ENCODE results near the gene FCHSD2. TPM values are rescaled to one million over a fixed set of nuclear protein-coding genes. Genes with fewer than 3 reads are reported as not detected.

FCHSD2 gene
- total and polyA plus RNA-seq, 4 donors = 7.6 to 18.7 (median 9.9) TPM

- Histone ChIP-seq H3K4me3 (ENCODE audit: low read depth in 1 of 3, low read length in 3 of 3) (no peak overlapping the region), H3K27ac (ENCODE audit: low read depth in 1 of 2, low read length in 2 of 2) (no peak overlapping the region), H3K4me1 (ENCODE audit: control insufficient read depth in 4 of 4, insufficient read depth in 4 of 4, low read length in 3 of 4) (no peaks in the 10 kb centered on the region), H3K36me3 (ENCODE audit: control insufficient read depth in 4 of 4, insufficient read depth in 3 of 4, low read depth in 1 of 4, low read length in 3 of 4) (no peaks in the 10 kb centered on the region), H3K9me3 (ENCODE audit: control insufficient read depth in 4 of 4, low read length in 3 of 4) (no peaks in the 10 kb centered on the region), H3K9ac (ENCODE audit: low read depth in 1 of 2, low read length in 2 of 2) (no peak overlapping the region), H3K27me3 (ENCODE audit: control insufficient read depth in 4 of 4, insufficient read depth in 4 of 4, low read length in 3 of 4) (no peaks in the 10 kb centered on the region)
- TF ChIP-seq TAF1 (conservative IDR thresholded peaks at IDR 0.05) (no peak), FOXA2 (IDR thresholded peaks at IDR 0.05) (no peak), YY1 (IDR thresholded peaks at IDR 0.05) (no peak)
- DNase-seq (ENCODE audit: low spot score) = no peak
- 93% methylated on average over 3 of the region's 3 CpGs for WGBS
Measured at GRCh38 chr11:73190557-73190885, 48.4 kb upstream of the FCHSD2 start.

- Histone ChIP-seq H3K4me3 (ENCODE audit: low read depth in 1 of 3, low read length in 3 of 3) (no peak overlapping the region), H3K9ac (ENCODE audit: low read depth in 1 of 2, low read length in 2 of 2) (no peak overlapping the region), H3K9me3 (ENCODE audit: control insufficient read depth in 4 of 4, low read length in 3 of 4) (no peaks in the 10 kb centered on the region), H3K36me3 (ENCODE audit: control insufficient read depth in 4 of 4, insufficient read depth in 3 of 4, low read depth in 1 of 4, low read length in 3 of 4) (no peaks in the 10 kb centered on the region), H3K27me3 (ENCODE audit: control insufficient read depth in 4 of 4, insufficient read depth in 4 of 4, low read length in 3 of 4) (no peaks in the 10 kb centered on the region), H3K27ac (ENCODE audit: low read depth in 1 of 2, low read length in 2 of 2) (no peak overlapping the region), H3K4me1 (ENCODE audit: control insufficient read depth in 4 of 4, insufficient read depth in 4 of 4, low read length in 3 of 4) (peaks cover 0 to 3% (median 0%) of the 10 kb centered on the region in 4 donors)
- no peak for DNase-seq (ENCODE audit: low spot score)
- TF ChIP-seq HNF4A (conservative IDR thresholded peaks at IDR 0.05) (no peak), ZBTB33 (IDR thresholded peaks at IDR 0.05) (no peak), FOXA2 (IDR thresholded peaks at IDR 0.05) (no peak), REST (IDR thresholded peaks at IDR 0.05) (no peak), MAX (IDR thresholded peaks at IDR 0.05) (no peak), EGR1 (IDR thresholded peaks at IDR 0.05; ENCODE audit: low read depth in 2 of 2) (no peak), CTCF (IDR thresholded peaks at IDR 0.05; ENCODE audit: low read depth, low read length, missing input control) (no peak), TAF1 (conservative IDR thresholded peaks at IDR 0.05) (no peak), GABPA (IDR thresholded peaks at IDR 0.05 in 1 of 2, conservative IDR thresholded peaks at IDR 0.05 in 1 of 2) (no peak), SP1 (IDR thresholded peaks at IDR 0.05) (no peak), YY1 (IDR thresholded peaks at IDR 0.05) (no peak), JUND (IDR thresholded peaks at IDR 0.05) (no peak), ATF3 (IDR thresholded peaks at IDR 0.05) (no peak), HNF4G (IDR thresholded peaks at IDR 0.05) (no peak), NR2F2 (IDR thresholded peaks at IDR 0.05) (no peak)
- 82% methylated on average over 5 of the region's 5 CpGs for WGBS
Measured at GRCh38 chr11:73189723-73190556, 47.8 kb upstream of the FCHSD2 start.

Measured in liver (tissue), 9 donors.